Measurements from ENCODE around the gene ACP7.

Gene ACP7

GRCh38 chr19:39083983-39084731 is at the start of gene ACP7:
Gene ACP7, plus strand, starts transcription at chr19:39084368. Its CDS starts 902 bp downstream, at chr19:39085270.
- DNase-seq, result peak in 8 of 58 donors; percentile 3 to 56 (median 21)

GRCh38 chr19:39036581-39036980 is 47.6 kb upstream of the ACP7 start:
- DNase-seq, result no peak

- DNase-seq, result no peak
Observed at GRCh38 chr19:39037194-39037593, 47.0 kb upstream of the ACP7 start.

GRCh38 chr19:39038098-39038497 is 46.1 kb upstream of the ACP7 start:
- peak in 28 of 58 donors; percentile 1 to 44 (median 14) for DNase-seq

GRCh38 chr19:39045506-39045905 is 38.7 kb upstream of the ACP7 start:
- no peak for DNase-seq

- no peak for DNase-seq
Observed at GRCh38 chr19:39046037-39046821, 37.9 kb upstream of the ACP7 start.

GRCh38 chr19:39047073-39047472 is 37.1 kb upstream of the ACP7 start:
- DNase-seq, result no peak

DNA sequence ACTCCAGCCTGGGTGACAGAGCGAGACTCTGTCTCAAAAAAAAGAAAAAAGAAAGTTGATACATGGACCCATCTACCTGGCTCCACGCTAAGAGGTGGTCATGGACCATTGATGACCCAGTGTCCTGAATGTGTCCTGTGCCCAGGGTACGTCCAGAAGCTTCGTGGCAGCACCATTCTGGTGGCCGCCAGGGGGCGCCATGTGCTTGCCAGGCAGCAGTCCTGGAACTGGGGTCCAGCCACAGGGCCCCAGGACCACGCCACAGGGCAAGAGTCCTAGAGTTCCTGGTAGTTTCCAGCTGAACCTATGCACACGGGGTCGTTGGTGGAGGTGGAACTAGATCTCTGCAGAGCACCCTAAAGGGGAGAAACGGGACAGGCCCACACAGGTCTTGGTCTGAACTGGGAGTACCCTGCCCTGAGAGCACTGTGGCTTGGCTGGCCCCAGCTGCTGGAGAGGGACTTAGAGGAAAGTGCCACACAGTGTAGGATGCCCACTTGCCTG is 31.9 kb upstream of the ACP7 start:
- DNase-seq, result peak in 50 of 58 donors; percentile 5 to 85 (median 44)

GRCh38 chr19:39052846-39053245 is 31.3 kb upstream of the ACP7 start:
- peak in 22 of 58 donors; percentile 1 to 71 (median 36) for DNase-seq

GRCh38 chr19:39053276-39054090 is 30.7 kb upstream of the ACP7 start:
- DNase-seq, result peak in 33 of 58 donors; percentile 5 to 75 (median 25)

- no peak for DNase-seq
Observed at GRCh38 chr19:39054091-39054470, 30.1 kb upstream of the ACP7 start.

DNA sequence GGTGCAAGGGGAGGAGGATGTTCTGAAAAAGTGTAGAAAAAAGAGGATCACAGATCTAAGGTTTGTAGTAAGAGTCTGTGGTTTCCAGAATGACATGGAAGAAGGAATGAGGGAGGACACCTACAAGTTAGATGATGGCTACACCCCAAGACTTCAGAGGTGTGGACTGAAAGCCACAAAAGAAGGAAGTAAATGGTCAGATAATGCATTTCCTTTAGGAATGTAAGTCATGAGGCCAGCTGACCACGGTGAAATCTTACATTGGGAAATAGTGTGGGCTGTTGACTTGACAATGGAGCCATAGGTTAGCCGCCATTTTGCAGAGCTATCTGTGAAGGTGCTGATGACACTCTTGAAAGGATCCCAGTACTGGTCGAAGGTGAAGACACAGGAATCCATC is 26.6 kb upstream of the ACP7 start:
- DNase-seq, result no peak

- DNase-seq, result no peak
Observed at GRCh38 chr19:39059302-39059701, 24.9 kb upstream of the ACP7 start.

GRCh38 chr19:39060171-39060570 is 24.0 kb upstream of the ACP7 start:
- DNase-seq, result no peak

DNA sequence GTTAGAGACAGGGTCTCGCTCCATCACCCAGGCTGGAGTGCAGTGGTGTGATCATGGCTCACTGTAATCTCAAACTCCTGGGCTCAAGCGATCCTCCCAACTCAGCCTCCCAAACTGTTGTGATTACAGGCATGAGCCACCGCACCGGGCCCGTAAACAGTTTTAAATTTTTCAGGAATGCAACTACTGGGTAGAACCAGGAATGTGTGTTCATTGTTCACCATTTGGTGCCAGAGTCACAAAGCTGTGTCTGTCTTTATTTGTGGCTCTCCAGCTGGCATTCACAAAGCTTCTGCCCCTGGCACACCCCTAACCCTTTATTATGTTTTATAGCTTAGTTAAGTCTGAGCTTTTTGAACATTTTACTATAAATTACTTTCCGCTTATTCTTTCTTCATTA is 19.8 kb upstream of the ACP7 start:
- DNase-seq, result no peak

DNA sequence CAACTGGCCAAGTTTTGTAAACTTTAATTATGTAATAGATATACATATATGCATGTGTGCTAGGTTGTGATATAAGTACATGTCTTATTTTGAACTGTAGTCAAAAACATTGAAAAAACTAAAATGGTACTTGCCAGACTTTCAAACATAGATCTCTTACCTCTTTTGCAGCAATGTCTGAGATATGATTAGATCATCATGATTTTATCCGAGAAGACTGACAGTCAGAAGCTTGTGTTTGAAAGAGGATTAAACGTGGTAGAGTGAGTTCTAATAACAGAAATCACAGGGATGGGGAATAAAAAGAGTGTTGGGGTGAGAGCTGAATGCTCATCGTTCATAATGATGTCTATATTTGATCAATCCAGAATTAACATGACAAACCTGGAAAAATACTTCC is 18.2 kb upstream of the ACP7 start:
- DNase-seq, result no peak

- DNase-seq, result no peak
Observed at GRCh38 chr19:39067104-39067503, 17.1 kb upstream of the ACP7 start.

DNA sequence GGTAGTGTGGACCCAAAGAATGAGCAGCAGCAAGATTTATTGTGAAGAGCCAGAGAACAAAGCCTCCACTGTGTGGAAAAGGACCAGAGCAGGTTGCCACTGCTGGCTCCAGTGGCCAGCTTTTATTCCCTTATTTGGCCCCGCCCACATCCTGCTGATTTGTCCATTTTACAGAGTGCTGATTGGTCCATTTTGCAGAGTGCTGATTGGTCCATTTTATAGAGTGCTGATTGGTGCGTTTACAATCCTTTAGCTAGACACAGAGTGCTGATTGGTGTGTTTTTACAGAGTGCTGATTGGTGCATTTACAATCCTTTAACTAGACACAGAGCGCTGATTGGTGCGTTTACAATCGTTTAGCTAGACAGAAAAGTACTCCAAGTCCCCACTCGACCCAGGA is 15.9 kb upstream of the ACP7 start:
- DNase-seq, result peak in 1 of 58 donors; percentile 7

DNA sequence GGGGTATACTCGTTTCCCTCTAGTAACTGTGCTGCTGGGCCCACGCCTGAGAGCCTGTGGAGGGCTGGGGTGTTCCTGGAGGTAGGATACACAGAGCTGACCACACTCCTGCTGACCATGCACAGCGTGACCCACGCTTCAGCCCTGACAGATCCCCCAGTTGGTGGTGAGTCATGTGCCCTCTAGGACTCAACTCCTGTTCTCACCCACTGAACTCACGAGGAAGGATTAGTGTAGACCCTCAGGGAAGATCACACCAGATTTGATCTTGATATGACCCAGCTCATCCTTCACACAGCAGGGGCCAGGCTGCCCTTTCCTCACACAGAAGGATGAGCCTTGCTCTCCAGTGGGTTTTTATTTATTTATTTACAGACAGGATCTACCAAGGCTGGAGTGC is 13.3 kb upstream of the ACP7 start:
- DNase-seq, result no peak

GRCh38 chr19:39074205-39074692 is 9.9 kb upstream of the ACP7 start:
- DNase-seq, result no peak

DNA sequence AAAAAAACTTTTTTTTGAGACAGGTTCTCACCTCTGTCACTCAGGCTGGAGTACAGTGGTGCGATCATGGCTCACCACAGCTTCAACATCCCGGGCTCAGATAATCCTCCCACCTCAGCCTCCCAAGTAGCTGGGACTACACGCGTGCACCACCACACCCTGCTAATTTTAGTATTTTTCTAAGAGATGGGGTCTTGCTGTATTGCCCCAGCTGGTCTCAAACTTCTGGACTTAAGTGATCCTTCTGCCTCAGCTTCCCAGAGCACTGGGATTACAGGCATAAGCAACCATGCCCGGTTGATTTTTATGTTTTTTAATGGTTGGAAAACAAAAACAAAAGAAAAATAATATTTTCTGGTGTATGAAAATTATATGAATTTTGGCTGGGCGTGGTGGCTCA is 9.2 kb upstream of the ACP7 start:
- no peak for DNase-seq
